ENCODE data around the gene CFI.

CFI gene

DNA sequence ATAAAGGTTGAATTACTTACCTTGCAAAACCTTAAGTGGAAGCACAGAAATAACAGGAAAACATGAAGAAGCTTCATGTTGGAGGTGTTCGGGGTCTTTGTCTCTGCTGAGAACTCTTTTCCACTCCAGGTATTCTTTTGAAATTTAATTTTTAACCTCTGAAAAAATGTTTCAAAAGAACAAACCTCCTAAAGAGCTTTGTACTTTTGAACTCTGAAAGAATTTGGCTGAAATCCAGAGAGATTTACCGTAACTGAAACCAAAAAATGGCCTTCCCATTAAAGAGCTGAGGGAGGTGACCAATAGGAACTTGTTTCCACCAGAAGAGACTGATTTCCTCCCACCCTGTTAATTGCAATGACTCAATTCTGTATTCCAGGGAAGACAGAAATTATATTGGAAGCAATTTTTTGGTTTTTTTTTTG is at the start of gene CFI:
Gene CFI (minus strand): TSS at position 105 of the 425 bp plus-strand sequence. CDS start 28 bp downstream, at position 77.
- intact Hi-C loops (cut with DNase I) = no loop called here
- DNase-seq = no peak

DNA sequence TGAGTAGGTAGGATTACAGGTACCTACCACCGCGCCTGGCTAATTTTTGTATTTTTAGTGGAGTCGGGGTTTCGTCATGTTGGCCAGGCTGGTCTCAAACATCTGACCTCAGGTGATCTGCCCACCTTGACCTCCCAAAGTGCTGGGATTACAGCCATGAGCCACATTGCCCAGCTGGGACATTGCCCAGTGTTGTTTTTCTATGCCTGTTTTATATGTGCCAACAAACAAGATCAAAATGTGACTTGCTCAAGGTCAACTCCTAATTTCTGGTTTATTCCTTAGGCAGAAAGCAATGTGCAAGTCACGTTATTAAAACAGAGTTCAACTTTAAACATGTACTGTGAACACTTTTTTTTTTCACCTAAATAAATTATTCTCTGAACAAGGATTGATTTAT is 48.8 kb upstream of the CFI start:
- DNase-seq = no peak
- intact Hi-C loops (cut with DNase I) = no loop called here

DNA sequence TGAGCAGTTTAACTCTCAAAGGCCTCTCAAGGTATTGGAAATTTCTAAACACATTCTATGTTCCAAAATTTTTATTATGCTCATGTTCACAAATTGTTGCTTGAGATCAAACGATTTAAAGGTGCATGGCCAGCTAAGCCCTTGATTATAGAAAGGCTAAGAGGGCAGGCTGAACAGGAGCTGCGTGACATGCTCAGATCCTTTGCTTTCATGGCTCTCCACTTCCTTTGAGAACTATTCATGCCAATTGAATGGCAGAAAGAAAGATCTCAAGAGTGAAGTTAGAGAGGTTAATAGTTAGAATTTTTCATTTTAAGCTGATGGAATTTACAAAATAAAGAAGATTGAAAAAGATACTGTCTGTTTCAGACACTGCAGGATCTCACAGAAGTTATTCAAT is 46.7 kb upstream of the CFI start:
- no peak for DNase-seq
- intact Hi-C loops (cut with DNase I) = no loop called here

DNA sequence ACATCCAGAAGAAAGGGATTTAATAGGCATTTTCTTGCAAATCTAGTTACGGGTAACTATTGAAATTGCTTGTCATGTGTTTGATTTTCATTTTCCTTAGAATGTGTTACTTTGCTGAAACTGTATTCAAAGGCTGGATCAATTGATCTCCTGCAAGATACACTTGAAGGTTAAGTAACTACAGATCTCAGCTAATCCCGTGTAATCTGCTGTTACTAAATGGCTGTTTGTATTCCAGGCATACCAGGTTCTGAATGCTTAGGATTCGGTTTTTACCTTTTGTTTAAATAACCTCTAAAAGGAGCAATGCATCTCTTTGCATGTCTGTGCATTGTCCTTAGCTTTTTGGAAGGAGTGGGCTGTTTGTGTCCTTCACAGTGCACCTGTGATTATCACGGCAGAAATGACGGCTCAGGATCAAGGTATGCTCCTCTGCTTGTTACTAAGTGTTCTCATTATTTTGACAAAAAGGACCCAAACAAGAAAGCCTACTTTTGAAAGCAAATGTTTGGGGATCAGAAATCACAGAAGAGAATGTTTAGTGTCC is 46.2 kb upstream of the CFI start, which contains the start of gene LRIT3:
Gene LRIT3 (plus strand): TSS at position 212 of the 547 bp plus-strand sequence. CDS start 95 bp downstream, at position 307.
- DNase-seq = no peak
- intact Hi-C loops (cut with DNase I) = no loop called here

DNA sequence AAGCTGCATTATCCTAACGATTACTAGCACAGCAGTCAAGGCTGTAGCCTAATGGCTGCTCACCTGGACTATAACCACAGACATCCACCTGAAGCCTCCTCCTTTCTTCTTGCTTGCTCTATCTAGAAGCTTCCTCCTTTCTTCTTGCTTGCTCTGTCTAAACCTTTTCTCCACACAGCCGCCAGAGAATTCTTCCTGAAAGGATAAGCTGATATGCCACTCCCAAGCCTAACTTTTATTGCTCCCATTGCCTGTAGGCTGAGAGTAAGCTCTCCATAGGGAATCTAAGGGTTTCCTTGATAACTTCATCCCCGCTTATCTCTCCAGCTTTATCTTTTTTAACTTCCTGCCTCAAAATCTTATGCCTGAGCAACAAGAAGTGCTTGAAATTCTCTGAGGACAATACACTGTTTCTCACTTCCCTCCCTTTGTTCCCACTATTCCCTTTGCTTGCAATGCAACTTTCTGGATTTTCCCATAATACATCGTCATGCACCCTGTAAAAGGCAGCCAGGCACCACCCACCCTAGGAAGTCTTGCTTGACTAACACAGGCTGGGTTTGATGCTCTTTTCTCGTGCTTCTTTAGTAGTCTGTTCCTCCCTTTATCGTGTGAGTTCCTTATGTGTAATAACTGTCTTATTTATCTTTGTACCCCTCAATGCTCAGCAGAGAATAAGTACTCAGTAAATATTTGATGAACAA is 44.7 kb upstream of the CFI start:
- DNase-seq = no peak
- intact Hi-C loops (cut with DNase I) = no loop called here

DNA sequence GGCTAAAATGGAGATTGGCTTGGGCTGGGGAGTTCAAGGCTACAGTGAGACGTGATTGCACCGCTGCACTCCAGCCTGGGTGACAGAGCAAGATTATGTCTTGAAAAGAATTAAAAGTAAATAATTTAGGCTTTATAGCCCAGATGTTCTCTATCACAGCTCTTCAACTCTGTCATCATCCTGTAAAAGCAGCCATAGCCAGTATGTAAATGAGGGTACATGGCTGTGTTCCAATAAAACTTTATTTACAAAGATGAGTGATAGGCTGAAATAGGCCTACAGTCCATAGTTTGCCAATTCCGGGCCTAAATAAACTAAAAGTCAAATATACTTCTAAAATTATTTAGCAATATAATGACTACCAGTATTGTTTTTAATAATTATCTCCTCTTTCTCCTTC is 35.2 kb upstream of the CFI start:
- intact Hi-C loops (cut with DNase I) = no loop called here
- no peak for DNase-seq

DNA sequence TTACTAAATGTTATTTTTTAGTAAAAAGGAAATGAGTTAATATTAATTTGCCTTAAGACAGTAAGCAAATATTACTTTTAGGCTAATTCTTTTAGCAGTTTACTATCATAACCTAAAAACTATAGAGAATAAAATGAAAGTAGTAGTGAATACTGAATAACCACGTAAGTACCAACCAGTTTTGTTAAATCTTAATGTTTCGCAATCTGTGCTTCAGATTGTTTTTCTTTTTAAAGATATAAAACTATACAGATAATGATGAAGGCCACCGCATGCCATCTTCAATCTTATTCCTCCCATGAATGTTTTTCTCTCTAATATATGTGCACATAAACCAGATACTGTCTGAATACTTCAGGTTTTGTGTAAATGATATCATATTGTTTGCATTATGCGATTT is 32.0 kb upstream of the CFI start:
- intact Hi-C loops (cut with DNase I) = no loop called here
- DNase-seq = no peak

DNA sequence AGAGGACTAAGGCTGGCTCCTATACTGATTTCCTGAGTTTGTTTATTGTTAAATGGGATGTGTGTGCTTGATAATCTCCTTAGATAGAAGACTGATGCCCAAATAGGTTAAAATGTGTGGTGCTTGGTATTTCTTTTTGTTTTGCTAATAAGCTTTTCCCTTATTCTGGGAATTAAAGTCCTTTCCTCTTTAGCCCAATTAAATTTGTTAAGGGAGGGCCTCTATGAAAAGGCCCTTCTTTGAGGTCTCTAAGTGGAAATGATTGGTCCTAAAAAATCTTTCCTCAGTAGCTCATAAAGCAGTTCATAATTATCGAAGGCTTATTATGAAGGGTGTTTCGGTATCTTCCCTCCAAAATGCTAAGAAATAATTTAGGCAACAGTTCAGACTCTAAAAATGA is 25.9 kb upstream of the CFI start, which contains the start of gene RRH:
Gene RRH (plus strand): TSS at position 301 of the 400 bp plus-strand sequence. CDS start 56 bp downstream, at position 357.
- no peak for DNase-seq
- intact Hi-C loops (cut with DNase I) = no loop called here

DNA sequence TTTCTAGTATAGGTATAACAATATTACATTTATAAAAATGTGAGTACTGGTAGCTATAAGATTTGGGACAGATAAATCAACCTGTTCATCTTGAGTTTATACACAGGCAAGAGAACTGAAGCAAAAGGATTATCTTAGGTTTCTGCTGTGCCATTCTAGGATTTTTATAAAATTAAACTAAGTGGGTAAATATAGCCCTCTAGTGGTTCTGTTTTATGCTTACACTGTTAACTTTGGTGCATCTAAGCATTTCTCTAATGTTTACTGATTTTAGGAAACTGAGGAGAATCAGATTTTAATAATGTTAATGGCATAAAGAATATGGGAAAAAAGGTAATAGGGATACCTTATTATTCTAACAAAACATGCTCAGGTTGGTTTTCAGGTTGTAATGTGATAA is 24.9 kb upstream of the CFI start:
- DNase-seq = no peak
- intact Hi-C loops (cut with DNase I) = no loop called here

DNA sequence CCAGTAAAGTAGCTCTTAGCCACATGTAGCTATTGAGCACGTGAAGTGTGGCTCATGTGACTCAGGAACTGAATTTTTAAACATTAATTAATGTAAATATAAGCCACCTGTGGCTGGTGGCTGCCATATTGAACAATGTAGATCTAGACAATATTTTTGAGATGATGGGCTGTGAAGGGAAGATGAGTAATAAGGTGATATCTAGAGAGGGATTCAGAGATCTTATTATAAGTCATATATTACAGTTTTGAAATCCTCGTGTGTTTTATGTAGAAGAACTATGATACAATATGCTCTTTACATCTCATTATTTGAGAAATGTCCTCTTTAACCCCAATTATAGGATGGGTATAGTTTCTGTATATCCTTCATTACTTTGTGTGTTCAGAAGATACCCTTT is 19.4 kb upstream of the CFI start:
- intact Hi-C loops (cut with DNase I) = no loop called here
- no peak for DNase-seq

DNA sequence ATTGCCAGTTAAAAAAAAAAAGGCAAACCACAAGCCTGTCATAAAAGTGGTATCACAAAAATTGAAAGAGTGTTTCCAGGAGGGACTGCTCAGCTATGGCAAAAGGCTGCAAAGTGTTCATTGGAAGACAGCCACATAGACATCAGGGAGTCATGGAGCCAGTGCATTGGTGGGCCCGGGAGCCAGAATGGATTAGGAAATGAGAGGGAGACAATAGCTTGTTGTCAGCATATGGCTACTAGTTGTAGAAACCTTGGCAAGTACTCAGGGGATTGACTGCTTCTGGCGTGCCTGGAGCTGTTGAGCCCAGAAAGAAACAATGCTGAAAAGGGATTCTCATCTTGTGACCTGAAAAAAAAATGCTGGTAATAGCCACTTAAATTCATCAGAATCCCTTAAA is 18.8 kb upstream of the CFI start:
- intact Hi-C loops (cut with DNase I) = no loop called here

DNA sequence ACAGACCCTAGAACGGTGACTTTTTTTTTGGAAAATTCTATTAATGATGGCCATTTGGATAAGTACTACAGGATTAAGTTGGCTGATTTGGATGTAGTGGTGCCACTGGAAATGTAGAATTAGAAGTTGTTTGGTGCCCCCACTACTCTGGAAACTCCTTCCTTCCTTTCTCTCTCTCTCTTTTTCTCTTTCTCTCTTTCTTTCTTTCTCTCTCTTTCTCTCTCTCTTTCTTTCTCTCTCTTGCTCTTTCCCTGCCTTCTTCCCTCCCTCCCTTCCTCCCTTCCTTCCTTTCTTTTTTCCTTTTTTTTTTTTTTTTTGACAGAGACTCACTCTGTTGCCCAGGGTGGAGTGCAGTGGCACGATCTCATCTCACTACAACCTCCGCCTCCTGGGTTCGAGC is 16.5 kb upstream of the CFI start:
- intact Hi-C loops (cut with DNase I) = loop anchor here (5.0 to 10.0 kb wide), 3 partner anchors 83 to 391 kb away; partner anchors contain the start of genes CASP6 and PLA2G12A
- no peak for DNase-seq

More for the DNA sequence above, 18.8 kb upstream of the CFI start:
- DNase-seq = peak in 19 of 42 donors; percentile 5 to 59 (median 17)

DNA sequence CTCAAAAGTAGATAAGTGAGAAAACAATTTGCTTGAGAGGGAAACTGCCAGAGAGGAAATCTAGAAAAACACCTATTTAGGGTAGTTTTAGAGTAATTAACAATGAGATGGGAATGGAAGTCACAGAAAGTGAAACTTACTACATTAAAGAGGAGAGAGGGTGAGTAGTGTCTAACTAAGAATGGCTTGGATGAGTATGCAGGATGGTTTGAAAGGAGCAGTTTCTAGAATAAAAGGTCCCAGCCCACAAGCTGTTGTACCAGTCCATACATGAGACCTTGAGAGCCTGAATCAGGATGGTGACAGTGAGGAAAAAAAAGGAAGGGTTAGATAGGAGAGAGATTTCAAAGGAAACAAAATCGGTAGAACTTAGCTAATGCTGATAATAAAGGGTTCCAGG is 15.1 kb upstream of the CFI start:
- intact Hi-C loops (cut with DNase I) = loop anchor here (5.0 to 10.0 kb wide), 3 partner anchors 82 to 390 kb away; partner anchors contain the start of genes CASP6 and PLA2G12A
- no peak for DNase-seq

DNA sequence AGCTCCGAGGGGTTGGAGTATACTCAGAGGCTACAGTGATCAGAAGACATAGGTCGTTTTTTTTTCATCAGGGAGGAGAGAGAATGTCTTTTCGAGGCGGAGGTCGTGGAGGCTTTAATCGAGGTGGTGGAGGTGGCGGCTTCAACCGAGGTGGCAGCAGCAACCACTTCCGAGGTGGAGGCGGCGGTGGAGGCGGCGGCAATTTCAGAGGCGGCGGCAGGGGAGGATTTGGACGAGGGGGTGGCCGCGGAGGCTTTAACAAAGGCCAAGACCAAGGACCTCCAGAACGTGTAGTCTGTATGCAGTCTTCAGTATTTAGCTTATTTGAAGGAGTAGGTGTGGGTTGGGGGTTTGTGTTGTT is 14.3 kb upstream of the CFI start:
- DNase-seq = peak in 13 of 42 donors; percentile 2 to 39 (median 17)
- intact Hi-C loops (cut with DNase I) = loop anchor here (5.0 to 10.0 kb wide), 3 partner anchors 81 to 389 kb away; partner anchors contain the start of genes CASP6 and PLA2G12A

DNA sequence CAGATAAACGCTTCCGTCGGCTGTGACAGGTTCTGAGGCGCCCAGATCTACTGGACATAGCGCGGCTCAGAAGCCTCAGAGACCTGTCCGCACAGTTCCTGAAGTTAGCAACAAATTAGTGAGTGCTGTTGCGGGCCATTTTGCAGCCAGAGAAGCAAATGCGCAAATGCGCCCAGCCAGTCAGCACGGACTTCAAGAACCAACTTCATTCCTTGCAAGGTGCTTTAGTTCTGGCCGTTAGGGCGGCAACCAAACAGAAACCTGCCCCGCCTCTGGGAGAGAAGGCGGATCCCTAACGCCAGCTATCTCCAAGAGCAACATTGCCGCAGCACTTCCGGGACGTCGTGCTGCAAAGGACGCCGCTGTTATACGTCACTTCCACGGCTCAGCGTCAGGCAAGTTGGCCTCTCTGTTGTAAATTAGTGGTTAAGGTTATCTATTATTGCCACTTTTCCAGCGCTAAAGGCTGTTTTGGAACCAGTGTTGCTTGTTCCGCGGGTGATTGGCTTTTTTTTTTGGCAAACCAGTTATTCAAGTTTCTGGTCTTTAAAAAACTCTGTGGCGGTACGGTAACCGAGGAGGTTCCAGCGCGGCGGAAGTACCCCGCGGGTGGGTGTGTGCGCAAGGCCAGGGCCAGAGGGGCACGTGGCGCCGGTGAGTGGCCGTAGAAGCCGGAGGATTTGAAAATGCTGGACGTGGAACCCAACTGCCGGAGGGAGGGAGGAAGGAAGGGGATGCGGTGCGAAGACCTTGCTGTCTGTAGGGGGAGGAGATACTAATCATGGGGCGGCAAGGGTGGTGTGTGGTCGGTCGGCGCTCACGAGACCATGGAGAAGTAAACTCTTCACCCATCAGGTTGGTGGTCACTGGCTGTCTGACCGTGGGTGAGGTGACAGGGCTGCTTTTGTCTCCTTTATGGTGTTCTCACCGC is 13.6 kb upstream of the CFI start, which contains the start of gene GAR1:
Gene GAR1 (plus strand): TSS at position 612 of the 931 bp plus-strand sequence. CDS start 403 bp downstream, outside the sequence.
- intact Hi-C loops (cut with DNase I) = loop anchor here (5.0 to 10.0 kb wide), 3 partner anchors 81 to 388 kb away; partner anchors contain the start of genes CASP6 and PLA2G12A
- peak; percentile 85 to 96 (median 91) for DNase-seq

DNA sequence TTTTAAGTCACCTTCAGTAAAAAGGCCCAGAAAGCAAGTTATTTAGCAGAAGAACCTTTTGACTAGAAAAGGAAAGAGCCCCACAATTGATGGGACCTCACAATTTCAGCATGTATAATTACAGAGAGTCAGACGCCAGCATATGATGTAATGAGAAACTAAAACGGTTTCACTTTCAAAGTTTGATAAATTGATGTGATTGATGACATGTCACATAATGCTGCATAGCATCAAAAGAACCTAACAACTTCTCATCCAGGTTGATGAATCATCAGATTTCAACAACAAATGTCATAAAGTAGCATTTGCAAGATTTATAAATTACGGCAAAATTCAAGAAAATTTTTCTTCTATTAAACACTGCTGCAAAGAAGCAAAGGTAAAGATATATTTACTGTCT is 9.9 kb upstream of the CFI start:
- intact Hi-C loops (cut with DNase I) = loop anchor here (10.0 kb wide), 2 partner anchors 77 to 107 kb away; partner anchors contain the start of genes CASP6 and PLA2G12A
- DNase-seq = no peak

DNA sequence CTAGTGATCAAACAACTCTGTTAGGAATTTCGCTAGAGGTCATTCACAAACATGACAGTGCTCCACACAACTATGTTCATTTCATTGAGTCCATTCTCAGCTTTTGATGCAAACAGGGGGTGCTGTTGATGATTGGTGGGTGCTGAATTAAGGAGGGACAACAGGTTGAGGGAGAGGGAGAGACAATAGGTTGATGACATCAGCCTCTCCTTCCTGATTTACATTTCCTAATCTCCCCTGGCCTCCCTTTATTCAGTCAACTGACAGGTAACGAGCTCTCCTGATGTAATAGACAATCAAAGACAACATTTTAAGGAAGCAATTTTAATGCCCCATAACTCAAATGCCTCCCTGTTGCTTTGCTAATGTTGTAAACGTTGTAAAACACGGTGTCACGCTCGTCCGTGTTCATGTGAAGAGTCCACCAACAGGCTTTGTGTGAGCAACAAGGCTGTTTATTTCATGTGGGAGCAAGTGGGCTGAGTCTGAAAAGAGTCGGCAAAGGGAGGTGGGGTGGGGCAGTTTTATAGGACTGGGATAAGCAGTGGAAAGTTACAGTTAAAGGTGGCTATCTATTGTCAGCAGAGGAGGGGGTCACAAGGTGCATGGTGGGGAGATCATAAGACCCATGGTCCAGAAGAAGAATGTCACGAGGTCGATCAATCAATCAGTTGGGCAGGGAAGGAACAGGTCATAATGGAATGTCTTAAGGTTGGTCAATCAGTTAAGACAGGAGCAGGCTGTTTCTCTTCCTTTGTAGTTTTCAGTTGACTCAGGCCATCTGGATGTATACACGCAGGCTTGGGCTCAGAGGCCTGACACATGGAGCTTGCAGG is 9.0 kb upstream of the CFI start:
- no peak for DNase-seq
- intact Hi-C loops (cut with DNase I) = loop anchor here (10.0 kb wide), 2 partner anchors 76 to 106 kb away; partner anchors contain the start of genes CASP6 and PLA2G12A

DNA sequence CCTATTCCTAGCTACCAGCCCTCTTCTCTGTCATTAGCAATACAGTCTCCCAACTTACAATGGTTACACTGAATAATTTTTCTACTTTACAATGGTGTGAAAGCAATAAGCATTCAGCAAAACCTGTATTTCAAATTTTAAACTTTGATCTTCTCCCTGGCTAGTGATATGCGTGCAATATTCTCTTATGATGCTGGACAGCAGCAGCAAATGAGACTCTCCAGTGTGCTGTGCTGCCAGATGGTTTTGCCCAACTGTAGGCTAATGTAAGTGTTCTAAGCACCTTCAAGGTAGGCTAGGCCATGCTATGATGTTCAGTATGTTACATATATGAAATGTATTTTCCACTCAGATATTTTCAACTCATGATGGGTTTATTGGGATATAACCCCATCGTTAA is 7.9 kb upstream of the CFI start:
- intact Hi-C loops (cut with DNase I) = loop anchor here (10.0 kb wide), 2 partner anchors 75 to 105 kb away; partner anchors contain the start of genes CASP6 and PLA2G12A
- no peak for DNase-seq

All from head of caudate nucleus (tissue), 42 donors.